Adipose tissue (tissue), 3 donors: ENCODE measurements around the gene BMP8A. TPM values are rescaled to one million over a fixed set of nuclear protein-coding genes. Genes with fewer than 3 reads are reported as not detected.

ENCODE experiments used
- H3K27ac ChIP-seq: one replicate; pipeline ENCODE4 v1.5.1; 2013; ENCODE audit warnings: low read depth, low read length
- WGBS, 3 donors: extraction: QIAGEN DNeasy Blood & Tissue Kit; methylation state at CpG; one replicate each; pipeline ENCODE4 v1.1.7; 2013; 5-methylcytosine and 5-hydroxymethylcytosine counted together
- polyA plus RNA-seq, 3 donors: library from polyadenylated mRNA; stranded (reverse); fragments of 200-250 nt; gene quantifications; one replicate each; pipeline ENCODE4 v1.2.3, GENCODE V29; 2013
- donor health status: healthy with polysubstance abuse.
- donor health status: Bipolar disorder and iron deficiency.
- donor health status: healthy.

The BMP8A gene
- polyA plus RNA-seq, 3 donors = 0.36 to 0.39 TPM; not detected in 1

DNA sequence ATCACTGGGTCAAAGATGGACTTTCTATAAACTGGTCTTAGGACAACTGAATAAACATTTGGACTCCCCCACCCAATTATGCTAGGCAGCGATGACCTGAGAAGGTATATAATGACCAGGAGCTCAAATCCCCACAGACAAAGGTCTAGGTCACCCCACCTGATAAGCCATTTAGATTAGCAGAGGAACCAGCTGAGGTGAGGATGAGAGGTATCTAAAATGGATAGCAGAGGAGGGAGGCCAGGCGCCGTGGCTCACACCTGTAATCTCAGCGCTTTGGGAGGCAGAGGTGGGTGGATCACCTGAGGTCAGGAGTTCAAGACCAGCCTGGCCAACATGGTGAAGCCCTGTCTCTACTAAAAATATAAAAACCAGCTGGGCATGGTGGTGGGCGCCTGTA lies 51.5 kb downstream of the BMP8A start:
- H3K27ac ChIP-seq = no peak overlapping the region
- 96 to 98% (median 97%) methylated on average over 5 of the region's 5 CpGs for WGBS, 3 donors

DNA sequence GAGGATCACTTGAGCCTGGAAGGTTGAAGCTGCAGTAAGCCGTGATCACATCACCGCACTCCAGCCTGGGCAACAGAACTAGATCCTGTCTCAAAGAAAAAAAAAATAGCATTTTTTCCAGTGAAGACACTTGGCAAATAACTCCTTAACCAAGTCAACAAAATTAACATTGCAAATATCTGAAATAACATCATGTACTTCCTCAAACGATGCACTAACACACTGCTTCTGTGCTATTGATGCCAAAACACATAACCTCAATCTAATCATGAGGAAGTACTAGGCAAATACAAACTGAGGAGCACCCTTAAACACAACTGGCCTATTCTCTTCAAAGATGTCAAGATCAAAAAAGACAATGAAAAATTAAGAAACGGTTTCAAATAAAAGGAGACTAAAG lies 52.9 kb downstream of the BMP8A start:
- H3K27ac ChIP-seq = no peak overlapping the region
- WGBS, 3 donors = 73 to 78% (median 75%) methylated on average over 4 of the region's 4 CpGs

DNA sequence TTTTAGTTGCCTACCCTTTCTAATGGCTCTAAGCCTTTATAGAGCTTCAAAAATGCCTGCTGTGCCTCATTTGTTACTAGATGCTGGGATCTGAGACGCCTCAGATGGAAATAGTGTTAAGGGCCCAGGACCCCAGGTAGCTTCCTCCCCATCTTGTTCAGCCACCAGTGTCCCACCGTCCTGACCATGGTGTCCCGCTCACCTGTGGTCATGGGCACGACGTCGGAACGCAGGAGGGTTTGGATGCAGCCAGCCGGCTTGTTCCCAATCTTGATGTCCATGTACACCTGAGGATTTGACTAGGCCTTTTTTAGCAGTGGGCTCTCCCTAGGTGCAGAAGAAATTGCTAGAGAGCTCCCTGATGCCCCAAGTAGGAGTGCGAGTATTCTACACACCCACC lies 54.1 kb downstream of the BMP8A start:
- no peak overlapping the region for H3K27ac ChIP-seq
- WGBS, 3 donors = 95 to 97% (median 97%) methylated on average over 9 of the region's 9 CpGs

DNA sequence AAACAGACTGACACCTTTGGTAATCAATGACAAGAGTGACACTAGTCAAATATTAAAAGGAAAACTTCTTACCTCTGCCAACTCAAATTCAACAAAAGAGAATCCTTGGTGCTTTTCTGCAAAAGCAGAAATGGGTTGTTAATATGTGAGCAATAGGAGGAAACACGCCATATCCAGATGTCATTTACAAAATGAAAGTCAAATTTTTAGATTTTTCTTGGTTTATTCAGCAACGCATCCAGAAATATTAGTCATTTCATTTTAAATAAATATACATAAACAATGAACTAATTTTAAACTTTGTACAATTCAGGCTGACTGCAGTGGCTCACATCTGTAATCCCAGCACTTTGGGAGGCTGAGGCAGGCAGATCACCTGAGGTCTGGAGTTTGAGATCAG lies 62.8 kb downstream of the BMP8A start:
- WGBS, 3 donors = 86 to 95% (median 94%) methylated on average over 2 of the region's 2 CpGs
- no peak overlapping the region for H3K27ac ChIP-seq

DNA sequence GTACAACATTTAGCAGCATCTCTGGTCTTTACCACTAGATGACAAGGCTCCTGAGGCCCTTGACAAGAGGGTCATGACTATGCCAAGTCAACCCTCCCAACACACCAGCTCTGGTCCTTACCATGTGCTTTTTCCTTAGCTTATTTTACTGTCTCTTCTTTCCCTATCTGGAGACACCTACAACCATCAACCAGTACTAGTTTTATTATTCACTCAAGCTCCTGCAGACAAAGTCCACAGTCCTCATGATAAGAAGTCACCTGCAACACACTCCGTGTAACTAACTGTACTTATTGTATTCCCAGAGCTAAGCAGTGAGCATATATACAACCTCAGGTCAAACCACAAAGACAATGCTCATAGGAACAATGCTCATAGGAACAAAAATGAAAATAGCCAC lies 69.8 kb downstream of the BMP8A start:
- 38 to 97% (median 97%) methylated on average over 1 of the region's 1 CpG for WGBS, 3 donors
- no peak overlapping the region for H3K27ac ChIP-seq

DNA sequence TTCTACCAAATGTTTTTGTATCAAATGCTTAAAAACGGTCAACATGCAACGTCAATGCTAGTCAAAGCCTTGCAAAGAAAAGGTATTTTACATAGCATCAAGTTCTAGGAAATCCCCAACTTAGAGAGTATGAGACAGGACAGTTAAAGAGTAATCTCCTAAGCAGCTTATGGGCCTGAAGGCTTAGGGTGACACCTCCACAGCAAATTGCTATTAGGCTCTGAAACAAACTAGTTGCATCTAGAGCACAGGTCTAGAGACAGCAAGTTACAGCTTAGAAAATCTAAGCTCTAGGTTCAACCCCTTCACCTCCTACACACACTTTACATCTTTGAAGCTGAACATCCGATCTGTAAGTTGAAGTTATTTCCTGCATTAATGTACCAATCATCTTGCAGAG lies 71.5 kb downstream of the BMP8A start:
- WGBS, 3 donors = 73 to 88% (median 83%) methylated on average over 3 of the region's 3 CpGs

DNA sequence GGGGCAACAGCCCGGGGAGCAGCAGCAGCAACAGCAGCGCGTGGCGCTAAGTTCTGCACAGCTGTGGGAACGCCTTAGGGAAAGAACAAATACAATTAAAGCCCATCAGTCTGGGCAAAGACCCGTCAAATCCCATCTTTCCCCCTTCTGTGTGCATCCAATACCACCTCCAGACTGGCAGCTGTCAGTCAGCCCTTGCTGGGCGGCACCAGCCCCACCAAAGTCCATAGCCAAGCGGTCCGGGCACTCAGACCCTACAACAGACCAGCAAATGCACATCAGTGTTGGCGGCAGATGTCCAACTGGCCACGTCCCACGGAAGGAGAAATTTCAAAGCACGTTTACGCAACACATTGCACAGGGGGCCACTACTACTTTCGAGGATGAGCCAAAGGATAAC lies 72.2 kb downstream of the BMP8A start:
- WGBS, 3 donors = 80 to 83% (median 81%) methylated on average over 15 of the region's 15 CpGs
- H3K27ac ChIP-seq = no peak overlapping the region

More for the DNA sequence above, 71.5 kb downstream of the BMP8A start:
- H3K27ac ChIP-seq = no peak overlapping the region

DNA sequence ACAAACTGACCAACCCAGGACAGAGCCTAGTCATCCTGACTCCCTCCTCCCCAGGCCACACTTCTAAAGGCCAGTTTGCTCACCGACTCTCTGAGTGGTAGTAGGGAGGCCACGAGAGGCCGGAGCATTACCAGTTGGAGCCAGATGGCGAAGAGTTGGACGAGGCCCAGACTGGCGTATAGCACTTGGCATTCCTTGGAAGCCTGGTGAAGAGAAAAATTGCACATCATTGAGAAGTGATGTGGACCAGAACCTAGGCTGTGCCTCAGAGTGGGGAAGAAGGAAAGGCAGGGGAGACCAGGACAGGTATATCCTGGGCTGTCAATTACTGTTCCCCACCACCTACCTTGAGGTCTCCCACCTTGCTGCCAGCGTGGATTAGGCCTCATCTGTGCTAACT lies 72.9 kb downstream of the BMP8A start:
- 55 to 94% (median 92%) methylated on average over 7 of the region's 7 CpGs for WGBS, 3 donors
- no peak overlapping the region for H3K27ac ChIP-seq

DNA sequence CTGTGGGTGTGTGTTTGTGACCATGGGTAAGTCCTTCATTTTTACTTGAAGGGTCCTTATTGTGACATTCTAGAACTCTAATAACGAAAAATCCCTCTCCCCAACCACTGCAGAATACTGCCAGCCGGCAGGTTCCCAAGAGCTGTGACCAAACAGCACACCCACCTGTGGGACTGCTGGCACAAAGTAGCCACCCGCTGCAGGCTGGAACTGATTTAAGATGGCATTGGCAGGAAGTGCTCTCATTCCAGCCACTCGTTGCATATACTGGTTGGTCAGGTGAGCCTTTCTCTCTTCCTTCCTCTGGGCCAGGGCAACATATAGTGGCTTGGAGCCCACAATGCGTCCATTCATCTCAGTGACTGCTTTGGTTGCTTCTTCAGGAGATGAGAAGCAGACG lies 73.5 kb downstream of the BMP8A start:
- 52 to 87% (median 85%) methylated on average over 6 of the region's 6 CpGs for WGBS, 3 donors
- no peak overlapping the region for H3K27ac ChIP-seq

DNA sequence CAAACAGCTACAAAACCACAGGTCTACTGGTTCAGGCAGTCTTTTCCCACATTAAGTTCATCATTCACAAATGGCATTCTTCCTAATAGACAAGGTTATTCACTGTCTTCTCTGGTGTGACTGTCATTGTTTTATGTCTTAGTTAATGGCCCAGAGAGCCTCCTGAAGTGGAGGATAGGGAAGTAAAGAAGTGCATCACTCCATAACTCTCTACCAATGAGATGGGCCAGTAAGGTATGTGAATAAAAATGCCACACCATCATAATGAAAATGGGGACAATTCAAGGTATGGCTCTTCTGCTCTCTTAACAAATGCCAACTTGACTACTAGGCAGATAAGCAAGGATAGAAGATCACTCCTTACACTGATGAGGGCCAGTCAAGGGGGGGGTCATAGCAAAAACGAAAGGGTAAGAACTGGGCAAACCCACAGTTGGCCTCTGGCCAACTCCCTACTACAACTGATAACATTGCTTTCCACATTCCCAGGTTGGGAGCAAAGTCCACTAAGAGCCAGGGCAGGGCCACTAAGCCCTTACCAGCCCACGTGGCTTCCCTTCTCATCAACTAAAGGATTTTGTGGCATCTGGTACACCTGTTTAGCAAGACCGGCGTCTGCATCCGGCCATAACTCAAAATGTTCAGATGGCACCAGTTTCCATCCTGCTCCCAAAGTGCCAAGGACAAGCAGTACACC lies 75.2 kb downstream of the BMP8A start:
- 18 to 79% (median 75%) methylated on average over 5 of the region's 5 CpGs for WGBS, 3 donors
- no peak overlapping the region for H3K27ac ChIP-seq

DNA sequence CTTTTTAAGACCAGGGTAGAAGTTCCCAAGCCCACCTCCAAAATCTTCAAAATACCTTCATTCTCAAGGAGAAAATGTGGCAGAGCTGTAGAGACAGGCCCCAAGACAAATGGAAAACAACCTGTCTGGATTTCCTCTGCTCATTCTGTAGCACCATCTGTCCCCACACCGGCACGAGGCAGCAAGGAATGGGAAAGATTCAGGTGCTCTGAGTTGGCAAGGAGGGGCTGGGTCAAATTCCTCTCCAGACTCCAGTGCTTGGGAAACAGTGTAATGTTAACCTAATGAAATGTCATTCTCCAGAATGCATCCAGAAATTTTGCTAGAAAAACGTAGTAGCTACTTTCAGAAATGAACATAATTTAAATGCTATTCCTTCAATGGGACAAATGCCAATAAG lies 75.9 kb downstream of the BMP8A start:
- WGBS, 3 donors = 27 to 89% (median 78%) methylated on average over 3 of the region's 3 CpGs
- H3K27ac ChIP-seq = no peak overlapping the region

DNA sequence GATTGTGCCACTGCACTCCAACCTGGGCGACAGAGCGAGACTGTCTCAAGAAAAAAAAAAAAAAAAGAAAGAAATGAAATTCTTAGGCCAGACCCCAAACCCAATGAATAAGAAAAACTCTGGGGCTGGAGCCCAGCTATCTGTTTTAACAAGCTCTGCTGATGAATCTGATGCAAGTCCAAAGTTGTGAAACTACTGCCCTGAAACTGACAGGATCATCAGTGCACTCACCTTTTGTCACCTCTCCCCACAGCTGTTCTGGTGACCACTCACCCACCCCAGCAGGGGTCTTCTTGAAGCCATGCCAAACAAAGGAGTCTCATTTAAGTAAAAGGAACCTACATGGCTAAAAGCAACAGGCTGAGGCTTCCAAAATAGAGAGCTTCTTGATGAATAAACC lies 76.8 kb downstream of the BMP8A start:
- H3K27ac ChIP-seq = no peak overlapping the region
- WGBS, 3 donors = 49 to 94% (median 93%) methylated on average over 2 of the region's 2 CpGs

DNA sequence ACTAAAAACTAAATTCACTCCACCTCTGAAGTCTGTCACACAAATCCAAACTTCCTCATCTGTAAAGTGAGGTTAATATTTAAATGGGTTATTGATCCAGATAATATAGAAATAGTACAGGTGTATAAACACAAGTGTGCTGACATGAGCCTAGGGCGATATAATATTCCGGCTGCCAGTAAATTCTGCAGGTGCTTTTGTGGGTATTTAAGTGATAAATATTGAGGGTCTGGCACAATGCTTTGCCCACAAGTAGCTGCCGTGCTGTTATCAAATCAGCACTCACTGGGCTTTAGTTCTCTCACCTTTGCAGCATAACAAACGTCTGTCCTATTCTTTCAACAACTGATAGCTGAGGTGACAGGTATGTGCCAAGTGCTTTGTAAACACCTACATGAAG lies 77.6 kb downstream of the BMP8A start:
- 28 to 86% (median 80%) methylated on average over 4 of the region's 4 CpGs for WGBS, 3 donors

DNA sequence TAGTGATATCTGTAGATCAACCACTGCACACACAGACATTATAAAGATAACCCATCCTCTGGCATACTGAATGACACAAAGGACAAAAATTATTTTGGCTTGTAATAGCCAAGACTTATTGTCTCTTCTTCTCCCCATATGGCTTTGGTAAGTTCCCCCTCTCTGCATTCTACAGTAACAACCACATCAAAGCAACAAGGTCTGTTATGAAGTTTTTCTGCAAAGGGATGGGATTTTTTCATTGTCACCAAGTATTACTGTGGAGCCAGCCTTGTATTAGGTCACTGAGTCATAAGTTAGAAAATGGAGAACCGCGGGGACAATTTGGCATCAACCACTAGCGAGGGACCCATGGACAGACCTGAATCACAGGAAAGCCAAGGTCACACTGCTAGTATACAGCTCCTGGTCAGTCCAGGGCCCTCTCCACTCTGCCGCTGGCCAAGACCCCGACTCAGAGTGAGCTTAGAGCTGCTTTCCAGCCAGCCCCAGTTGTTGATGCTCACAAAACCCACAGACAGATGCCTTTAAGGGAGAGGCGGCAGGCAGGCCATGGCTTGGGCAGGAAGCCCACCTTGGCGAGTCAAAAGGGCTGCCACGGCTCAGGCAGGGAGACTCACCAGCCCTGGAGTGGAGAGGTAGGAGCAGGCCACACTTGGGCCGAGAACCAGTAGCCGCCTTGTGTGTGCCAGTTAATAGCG lies 79.2 kb downstream of the BMP8A start:
- WGBS, 3 donors = 60 to 95% (median 94%) methylated on average over 11 of the region's 11 CpGs
- H3K27ac ChIP-seq = no peak overlapping the region

More for the DNA sequence above, 77.6 kb downstream of the BMP8A start:
- no peak overlapping the region for H3K27ac ChIP-seq

DNA sequence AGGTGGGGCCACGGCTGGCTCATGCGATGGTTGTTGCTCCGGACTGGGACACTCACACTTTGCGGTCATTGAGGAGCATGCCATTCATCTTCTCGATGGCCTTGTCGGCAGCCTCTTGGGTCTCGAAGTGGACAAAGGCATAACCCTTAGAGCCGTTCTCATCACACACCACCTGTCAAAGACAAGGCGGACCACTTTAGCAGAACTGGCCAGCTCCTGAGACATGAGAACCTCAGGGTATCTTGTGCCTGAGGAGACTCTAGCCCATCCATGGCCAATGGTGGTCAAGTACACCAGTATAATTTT lies 79.7 kb downstream of the BMP8A start:
- no peak overlapping the region for H3K27ac ChIP-seq
- WGBS, 3 donors = 86 to 96% (median 96%) methylated on average over 9 of the region's 9 CpGs

DNA sequence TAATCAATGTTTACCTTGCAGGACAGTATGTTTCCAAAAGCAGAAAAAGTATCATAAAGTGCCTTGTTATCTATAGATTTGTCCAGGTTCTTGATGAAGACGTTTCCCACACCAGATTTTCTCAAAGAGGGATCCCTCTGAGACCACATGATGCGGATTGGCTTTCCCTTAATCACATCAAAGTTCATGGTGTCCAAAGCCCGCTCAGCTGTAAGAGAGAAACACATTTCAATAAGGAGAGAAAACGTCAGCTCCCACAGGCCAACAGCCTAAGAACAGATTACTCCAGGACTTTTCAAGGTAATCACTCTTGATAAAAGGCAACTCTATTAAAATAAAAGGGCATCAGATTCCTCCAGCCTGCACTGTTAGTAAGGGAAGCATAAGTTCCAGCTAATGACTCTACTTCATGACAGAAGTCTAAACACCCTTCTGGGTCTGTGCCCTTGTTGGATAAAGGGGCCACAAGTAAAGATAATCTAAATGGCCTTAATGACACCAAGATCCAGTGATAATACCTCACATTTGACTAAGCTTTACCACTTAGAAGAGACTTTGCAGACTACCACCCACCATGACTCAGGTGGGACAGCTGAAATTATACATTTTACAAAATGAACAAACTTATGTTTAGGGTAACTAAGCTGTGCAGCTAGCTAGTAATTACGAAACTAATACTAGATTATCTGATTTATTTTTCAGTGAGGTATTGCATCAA lies 81.1 kb downstream of the BMP8A start:
- WGBS, 3 donors = 33 to 68% (median 64%) methylated on average over 5 of the region's 5 CpGs
- no peak overlapping the region for H3K27ac ChIP-seq

DNA sequence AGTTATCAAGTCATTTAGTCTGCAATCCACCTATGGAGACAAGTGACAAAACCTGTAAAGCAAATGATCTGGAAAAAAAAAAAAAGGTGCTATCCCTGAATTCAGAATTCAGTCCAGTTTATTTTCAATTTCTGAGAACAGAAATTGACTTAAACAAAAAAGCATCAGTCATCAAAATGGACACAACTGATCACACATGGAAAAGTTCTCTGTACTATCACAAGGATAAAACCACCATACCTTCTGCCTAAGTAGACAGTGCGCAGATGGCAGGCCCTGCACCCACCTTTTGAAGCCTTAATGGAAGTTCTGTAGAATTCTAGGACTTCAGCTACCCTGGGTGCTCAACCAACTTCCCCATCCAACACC lies 81.6 kb downstream of the BMP8A start:
- H3K27ac ChIP-seq = no peak overlapping the region
- WGBS, 3 donors = 70 to 100% (median 96%) methylated on average over 1 of the region's 1 CpG

DNA sequence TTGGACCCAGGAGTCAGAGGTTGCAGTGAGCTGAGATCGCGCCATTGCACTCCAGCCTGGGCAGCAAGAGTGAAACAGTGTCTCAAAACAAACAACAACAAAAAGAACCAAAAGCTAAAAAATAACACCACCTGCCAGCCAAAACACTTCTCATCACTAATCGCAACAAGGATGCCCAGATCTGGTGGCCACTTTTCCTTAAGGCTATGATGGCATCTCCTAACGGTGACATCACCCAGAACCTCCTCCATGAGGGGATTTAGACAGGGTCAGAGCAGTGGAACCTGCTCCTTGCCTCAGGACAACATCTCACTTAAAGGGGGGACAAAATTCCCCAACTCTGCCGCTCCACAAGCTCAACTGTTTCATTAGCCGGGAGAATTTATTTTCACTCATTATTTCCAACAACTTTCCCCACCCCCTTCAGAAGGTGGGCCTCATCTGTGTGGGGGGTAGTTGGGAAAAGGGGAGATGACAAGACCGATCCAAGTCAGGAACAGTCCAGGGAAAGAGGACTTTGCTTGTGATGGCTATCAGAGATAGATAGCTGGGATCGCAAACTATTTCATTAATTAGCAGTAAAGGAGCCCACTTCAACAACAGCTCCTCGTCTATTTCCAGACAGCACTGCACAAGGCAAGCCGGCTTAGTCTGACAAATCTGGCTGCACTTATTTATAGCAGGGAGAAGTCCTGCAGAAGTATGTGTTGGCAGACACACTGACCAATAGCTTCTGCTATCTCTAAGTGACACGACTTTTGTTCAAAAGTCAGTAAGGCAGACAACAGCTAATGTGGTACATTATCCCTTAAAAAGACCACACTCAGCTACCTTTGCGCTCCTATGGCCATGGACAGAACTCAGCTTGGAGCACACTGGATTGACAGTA lies 82.5 kb downstream of the BMP8A start:
- no peak overlapping the region for H3K27ac ChIP-seq
- 32 to 64% (median 62%) methylated on average over 12 of the region's 12 CpGs for WGBS, 3 donors

DNA sequence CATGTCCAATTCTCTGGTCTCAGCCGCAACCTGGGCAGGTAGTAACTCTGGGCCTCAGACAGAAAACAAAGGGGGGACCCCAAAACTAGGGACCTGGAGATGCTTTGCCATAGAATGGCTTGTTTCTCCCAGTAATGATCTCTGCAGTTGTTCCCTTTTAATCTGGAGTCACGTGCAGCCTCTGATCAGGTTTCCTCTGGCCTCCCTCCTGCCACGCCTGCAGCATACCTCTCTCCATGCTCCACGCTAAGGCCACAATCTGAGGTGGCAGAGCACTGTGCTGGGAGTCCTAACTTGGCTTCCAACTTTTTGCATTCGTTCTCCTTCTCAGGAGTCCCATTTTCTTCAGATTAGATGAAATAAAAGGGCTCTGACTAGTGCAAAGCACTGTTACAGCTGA lies 83.2 kb downstream of the BMP8A start:
- WGBS, 3 donors = 20 to 42% (median 33%) methylated on average over 5 of the region's 5 CpGs
- no peak overlapping the region for H3K27ac ChIP-seq
